ENCODE results near the gene PTPRC.

DNA sequence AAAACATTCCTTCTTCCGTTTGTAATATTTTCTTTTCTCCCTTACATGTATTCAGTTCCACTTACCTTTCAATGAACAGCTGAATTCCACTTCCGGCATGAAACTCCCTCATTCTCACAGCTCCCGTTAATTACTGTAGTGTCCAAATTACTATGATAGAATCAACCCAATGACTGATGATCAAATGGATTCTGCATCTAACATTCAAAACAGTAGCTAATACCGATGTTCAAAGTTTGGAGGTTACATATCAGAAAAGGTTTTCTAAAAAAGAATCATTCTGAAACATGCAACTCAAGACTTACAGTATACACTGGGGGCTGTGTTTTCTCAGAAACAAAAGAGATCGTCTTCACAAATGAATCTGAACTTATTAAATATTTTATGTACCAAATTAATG lies 77.2 kb downstream of the PTPRC start:
- TF ChIP-seq EZH2 (IDR thresholded peaks at IDR 0.05; ENCODE audit: low read length, unreplicated experiment) (no peak), EZH2phosphoT487 (IDR thresholded peaks at IDR 0.05; ENCODE audit: borderline replicate concordance, low read length) (no peak)
- TF ChIP-seq, protein P1, sequence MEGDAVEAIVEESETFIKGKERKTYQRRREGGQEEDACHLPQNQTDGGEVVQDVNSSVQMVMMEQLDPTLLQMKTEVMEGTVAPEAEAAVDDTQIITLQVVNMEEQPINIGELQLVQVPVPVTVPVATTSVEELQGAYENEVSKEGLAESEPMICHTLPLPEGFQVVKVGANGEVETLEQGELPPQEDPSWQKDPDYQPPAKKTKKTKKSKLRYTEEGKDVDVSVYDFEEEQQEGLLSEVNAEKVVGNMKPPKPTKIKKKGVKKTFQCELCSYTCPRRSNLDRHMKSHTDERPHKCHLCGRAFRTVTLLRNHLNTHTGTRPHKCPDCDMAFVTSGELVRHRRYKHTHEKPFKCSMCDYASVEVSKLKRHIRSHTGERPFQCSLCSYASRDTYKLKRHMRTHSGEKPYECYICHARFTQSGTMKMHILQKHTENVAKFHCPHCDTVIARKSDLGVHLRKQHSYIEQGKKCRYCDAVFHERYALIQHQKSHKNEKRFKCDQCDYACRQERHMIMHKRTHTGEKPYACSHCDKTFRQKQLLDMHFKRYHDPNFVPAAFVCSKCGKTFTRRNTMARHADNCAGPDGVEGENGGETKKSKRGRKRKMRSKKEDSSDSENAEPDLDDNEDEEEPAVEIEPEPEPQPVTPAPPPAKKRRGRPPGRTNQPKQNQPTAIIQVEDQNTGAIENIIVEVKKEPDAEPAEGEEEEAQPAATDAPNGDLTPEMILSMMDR (conservative IDR thresholded peaks at IDR 0.05; ENCODE audit: low read depth, low read length) = no peak
